KMS-11 (cell line): ENCODE data around the gene UNK.
A peak's percentile ranks its signal among the peaks of the same experiment; 100 is the strongest.

Experiments used
- H2AFZ ChIP-seq: fragments of 200-600 bp; sonication (generic); 2 replicates; pipeline ENCODE4 v1.6.1; 2016; ENCODE audit warnings: antibody characterized with exemption, mixed run types, low read depth
- H3K27ac ChIP-seq: fragments of 200-600 bp; sonication (generic); 2 replicates; pipeline ENCODE4 v1.6.1; 2016; ENCODE audit warnings: mild to moderate bottlenecking, mixed run types
- H3K27me3 ChIP-seq: fragments of 200-600 bp; sonication (generic); 2 replicates; pipeline ENCODE4 v1.6.1; 2017; ENCODE audit warnings: mild to moderate bottlenecking, low read depth, mixed run types, moderate library complexity; ENCODE audit not compliant: insufficient read depth
- H3K36me3 ChIP-seq: fragments of 200-600 bp; sonication (generic); 2 replicates; pipeline ENCODE4 v1.6.1; 2017; ENCODE audit warnings: mild to moderate bottlenecking, mixed run types; ENCODE audit not compliant: insufficient read depth
- H3K4me1 ChIP-seq: fragments of 200-600 bp; sonication (generic); 2 replicates; pipeline ENCODE4 v1.6.1; 2016; ENCODE audit warnings: mild to moderate bottlenecking, low read depth, mixed run types; ENCODE audit not compliant: poor library complexity, severe bottlenecking
- H3K4me2 ChIP-seq: fragments of 200-600 bp; sonication (generic); 2 replicates; pipeline ENCODE4 v1.7.0; 2016; ENCODE audit warnings: mild to moderate bottlenecking, mixed run types
- H3K4me3 ChIP-seq: fragments of 200-600 bp; sonication (generic); IDR thresholded peaks from 2 replicates; pipeline ENCODE4 v1.6.1; 2017; ENCODE audit warnings: low read depth, low read length, mixed read lengths; ENCODE audit not compliant: insufficient read depth
- H3K79me2 ChIP-seq: fragments of 200-600 bp; sonication (generic); 2 replicates; pipeline ENCODE4 v1.6.1; 2016; ENCODE audit warnings: low read depth, mixed run types; ENCODE audit not compliant: insufficient read depth
- H3K9ac ChIP-seq: fragments of 200-600 bp; sonication (generic); 2 replicates; pipeline ENCODE4 v1.6.1; 2016; ENCODE audit warnings: mild to moderate bottlenecking, mixed run types
- H4K20me1 ChIP-seq: fragments of 200-600 bp; sonication (generic); 2 replicates; pipeline ENCODE4 v1.6.1; 2016; ENCODE audit warnings: mild to moderate bottlenecking, mixed run types; ENCODE audit not compliant: insufficient read depth
- CTCF ChIP-seq: fragments of 200-600 bp; sonication (generic); conservative IDR thresholded peaks from 2 replicates; pipeline ENCODE4 v1.6.1; 2017; ENCODE audit warnings: low read depth, mild to moderate bottlenecking, antibody characterized with exemption, low read length, moderate library complexity, mixed read lengths

Gene UNK

GRCh38 chr17:75752802-75753513, 31.6 kb upstream of the UNK start:
- Histone ChIP-seq H3K27me3 (peaks cover 11% of the 10 kb centered on the region), H3K4me3 (no peak overlapping the region), H3K9ac (peak overlapping the region; percentile 75), H3K4me1 (peaks cover 28% of the 10 kb centered on the region), H3K4me2 (peak overlapping the region; percentile 96), H4K20me1 (no peaks in the 10 kb centered on the region), H2AFZ (peak overlapping the region; percentile 99), H3K79me2 (no peaks in the 10 kb centered on the region), H3K36me3 (no peaks in the 10 kb centered on the region), H3K27ac (no peak overlapping the region)
- no peak for TF ChIP-seq CTCF

GRCh38 chr17:75753514-75754377, 30.9 kb upstream of the UNK start:
- Histone ChIP-seq H3K36me3 (no peaks in the 10 kb centered on the region), H3K4me3 (no peak overlapping the region)

GRCh38 chr17:75754378-75755204, 30.0 kb upstream of the UNK start:
- H3K27ac ChIP-seq = no peak overlapping the region
- H4K20me1 ChIP-seq = no peaks in the 10 kb centered on the region
- peak overlapping the region; percentile 96 for H3K4me2 ChIP-seq
- H3K4me1 ChIP-seq = peaks cover 28% of the 10 kb centered on the region
- peak overlapping the region; percentile 75; the same call in 1 of the 2 replicates for H3K9ac ChIP-seq
- no peak overlapping the region for H3K4me3 ChIP-seq
- TF ChIP-seq CTCF = 0 out of 2 replicates have a peak, but pooled peaks have one; percentile 1
- H3K27me3 ChIP-seq = peaks cover 11% of the 10 kb centered on the region
- H3K79me2 ChIP-seq = no peaks in the 10 kb centered on the region
- no peaks in the 10 kb centered on the region for H3K36me3 ChIP-seq
- peak overlapping the region; percentile 99; the same call in 1 of the 2 replicates for H2AFZ ChIP-seq

More at GRCh38 chr17:75753514-75754377, 30.9 kb upstream of the UNK start:
- Histone ChIP-seq H3K79me2 (no peaks in the 10 kb centered on the region), H3K27me3 (peaks cover 11% of the 10 kb centered on the region), H2AFZ (peak overlapping the region; percentile 99), H3K4me2 (peak overlapping the region; percentile 96), H3K9ac (peak overlapping the region; percentile 75), H4K20me1 (no peaks in the 10 kb centered on the region), H3K27ac (no peak overlapping the region), H3K4me1 (peaks cover 28% of the 10 kb centered on the region)
- peak; percentile 32; the same call in 1 of the 2 replicates for TF ChIP-seq CTCF

GRCh38 chr17:75755205-75755901, 29.3 kb upstream of the UNK start:
- TF ChIP-seq CTCF = no peak
- Histone ChIP-seq H3K36me3 (no peaks in the 10 kb centered on the region), H3K27me3 (peaks cover 11% of the 10 kb centered on the region), H3K79me2 (no peaks in the 10 kb centered on the region), H3K27ac (no peak overlapping the region), H3K4me2 (no peak overlapping the region), H3K4me1 (peaks cover 28% of the 10 kb centered on the region), H2AFZ (no peak overlapping the region), H3K9ac (no peak overlapping the region), H4K20me1 (no peaks in the 10 kb centered on the region), H3K4me3 (no peak overlapping the region)
